Left renal cortex interstitium (tissue), 4 donors: Measurements from ENCODE around the gene C1orf122. TPM values are rescaled to one million over a fixed set of nuclear protein-coding genes. Genes with fewer than 3 reads are reported as not detected.
"Not testable (repeated sequence)": the region's sequence is repeated elsewhere in the genome, so short reads cannot be mapped to it uniquely, and the experiment has no call there.

ENCODE experiments used
- DNase-seq, 4 donors: peaks; one replicate each; pipeline ENCODE4 v3.0.0-alpha.2; 2013; ENCODE audit warnings: low read depth in 4 of 4, low spot score in 2 of 4, missing footprints in 1 of 4
- polyA plus RNA-seq, 4 donors: library from polyadenylated mRNA; unstranded; fragments of 120-200 nt; gene quantifications; one replicate each; pipeline ENCODE4 v1.2.1, GENCODE V29; 2013; ENCODE audit not compliant: insufficient read length in 4 of 4

C1orf122 gene
- 10 to 100 TPM; 21.7 to 45.5 (median 30.0) TPM for polyA plus RNA-seq

GRCh38 chr1:37807555-37808368 is at the start of gene C1orf122, which contains the start of gene YRDC:
Gene C1orf122 (plus strand): TSS chr1:37807790. CDS start chr1:37808405, 615 bp downstream.
Gene YRDC (minus strand): TSS chr1:37808208. CDS start chr1:37808180, 28 bp downstream.
- DNase-seq: peak; percentile 67 to 91 (median 84)

- no peak for DNase-seq
Observed at GRCh38 chr1:37759451-37759850, 48.1 kb upstream of the C1orf122 start.

DNA sequence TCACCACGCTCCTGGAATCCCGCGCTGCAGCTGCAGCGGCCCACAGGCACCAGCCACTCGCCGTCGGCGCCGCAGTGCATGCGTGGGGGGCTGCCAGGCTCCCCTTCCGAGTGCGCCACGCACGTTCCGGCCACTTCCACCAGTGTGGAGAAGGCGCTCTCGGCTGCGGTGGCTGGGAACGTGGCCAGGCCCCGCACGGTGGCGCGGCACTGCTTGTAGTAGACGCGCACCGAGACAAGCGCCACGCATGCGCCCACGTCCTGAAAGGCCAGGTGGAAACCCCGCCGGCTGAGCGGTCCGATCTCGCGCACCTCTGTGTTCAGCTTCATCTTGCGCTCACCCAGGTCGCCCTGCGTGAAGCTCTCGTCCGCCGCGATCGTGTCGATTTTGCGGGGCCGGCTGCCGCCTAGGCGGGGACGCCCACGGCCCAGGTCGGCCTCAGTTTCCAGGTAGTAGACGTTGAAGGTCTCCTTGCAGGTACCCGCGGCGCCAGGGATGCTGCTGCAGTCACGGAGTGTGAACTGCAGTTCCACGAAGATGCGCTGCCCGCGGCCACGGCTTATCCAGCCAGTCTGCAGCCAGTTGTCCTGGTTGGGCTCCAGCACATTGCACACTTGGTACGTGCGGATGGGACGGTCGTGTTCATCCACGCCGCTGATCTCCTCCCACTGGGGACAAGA is 46.0 kb upstream of the C1orf122 start:
- no peak for DNase-seq

DNA sequence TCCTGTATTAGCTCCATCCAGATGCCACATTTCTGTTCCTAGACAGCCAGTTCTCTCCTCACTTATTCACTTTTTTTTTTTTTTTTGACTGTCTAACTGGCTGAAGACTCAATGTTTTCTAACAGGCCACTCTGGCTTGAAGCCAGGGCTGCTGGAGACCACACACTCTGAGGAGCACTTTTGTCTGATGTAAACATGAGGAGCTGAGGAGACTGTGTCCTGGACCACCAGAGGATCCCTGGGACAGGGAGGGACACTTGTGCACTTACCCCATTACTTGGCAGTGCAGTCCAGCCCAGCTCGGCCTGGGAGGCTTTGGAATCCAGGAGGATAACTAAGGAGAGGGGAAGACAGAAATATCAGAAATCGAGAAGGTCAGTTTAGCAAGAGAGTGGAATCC is 45.1 kb upstream of the C1orf122 start:
- DNase-seq: no peak

DNA sequence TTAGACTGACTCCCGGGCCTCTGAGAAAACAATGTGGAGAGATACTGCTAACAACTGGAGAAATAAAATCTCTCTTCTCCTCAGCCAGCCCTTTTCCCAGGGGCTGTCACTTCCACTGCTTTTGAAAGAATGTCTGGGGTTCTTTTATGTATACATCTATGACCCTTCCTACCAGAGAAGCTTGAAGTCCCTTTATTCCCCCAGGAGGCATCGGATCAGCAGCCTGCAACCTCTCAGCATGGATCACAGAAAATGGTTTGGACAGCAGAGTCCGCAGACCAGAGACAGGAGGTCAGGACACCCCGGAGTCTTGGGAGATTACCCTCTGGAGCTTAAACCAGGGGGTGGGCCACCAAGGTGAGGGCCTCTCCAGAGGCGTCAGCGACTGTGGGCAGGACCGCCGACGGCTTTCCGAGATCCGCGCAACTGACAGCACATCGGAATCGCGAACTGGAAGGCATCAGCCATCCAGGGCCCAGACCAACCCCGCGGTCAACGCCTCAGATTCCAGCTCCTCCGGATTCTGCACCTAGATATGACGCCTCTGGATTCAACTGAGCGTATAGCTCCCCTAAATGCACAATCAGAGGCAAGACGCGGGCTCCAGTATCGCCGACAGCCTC is 43.7 kb upstream of the C1orf122 start:
- DNase-seq: no peak

DNA sequence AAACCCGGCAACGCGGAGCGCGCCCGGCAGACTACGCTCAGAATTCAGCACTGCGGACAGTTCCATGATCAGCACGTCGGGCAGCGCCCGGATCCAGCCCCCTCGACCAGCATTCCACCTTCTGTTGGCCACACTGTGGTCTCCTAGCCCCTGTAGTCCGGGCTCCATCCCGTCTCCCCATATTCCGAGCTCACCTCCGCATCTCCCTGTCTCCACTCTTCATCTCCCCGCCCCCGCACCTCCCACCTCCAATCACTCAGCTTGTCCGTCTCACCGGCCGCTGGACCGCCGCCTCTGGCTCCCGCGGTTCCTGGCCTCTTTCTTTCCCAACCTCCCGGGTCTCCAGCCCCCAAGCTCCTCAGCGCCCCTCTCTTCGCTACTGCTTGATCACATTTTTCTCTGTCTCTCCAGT is 43.2 kb upstream of the C1orf122 start:
- DNase-seq: peak; percentile 15 to 65 (median 52)

DNA sequence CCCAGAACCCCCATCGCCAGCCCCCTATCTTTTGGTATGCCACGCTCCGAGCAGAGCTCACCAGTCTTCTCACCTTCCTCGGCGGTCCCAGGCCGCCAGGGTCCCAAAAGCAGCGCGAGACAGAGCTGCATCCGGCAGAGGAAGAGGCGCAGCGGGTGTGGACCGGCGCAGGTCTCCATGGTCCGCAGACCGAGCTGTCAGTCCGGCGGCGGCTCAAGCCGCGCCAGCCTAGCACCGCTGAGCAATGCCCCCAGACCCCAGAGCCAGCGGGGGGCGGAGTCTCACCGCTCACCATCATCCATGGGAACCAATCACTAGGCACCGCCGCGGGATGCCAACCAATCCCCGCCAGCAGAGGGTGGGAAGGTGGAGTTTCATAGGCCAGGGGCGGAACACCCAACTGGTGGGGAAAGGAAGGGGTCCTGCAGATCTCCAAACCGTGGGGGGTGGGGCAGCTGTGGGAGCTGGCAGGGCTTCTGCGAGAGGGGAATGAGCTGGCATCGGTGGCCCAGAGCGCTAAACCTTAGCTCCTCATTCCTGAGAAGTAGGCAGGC is 42.6 kb upstream of the C1orf122 start, which contains the start of gene EPHA10:
Gene EPHA10 (minus strand): TSS at position 233 of the 554 bp plus-strand sequence. CDS start 54 bp downstream, at position 179.
- DNase-seq: no peak

GRCh38 chr1:37765916-37766664 is 41.5 kb upstream of the C1orf122 start:
- DNase-seq: no peak

- no peak for DNase-seq
Observed at GRCh38 chr1:37767488-37767887, 40.1 kb upstream of the C1orf122 start.

GRCh38 chr1:37771440-37771839 is 36.1 kb upstream of the C1orf122 start:
- not testable (repeated sequence) for DNase-seq

DNA sequence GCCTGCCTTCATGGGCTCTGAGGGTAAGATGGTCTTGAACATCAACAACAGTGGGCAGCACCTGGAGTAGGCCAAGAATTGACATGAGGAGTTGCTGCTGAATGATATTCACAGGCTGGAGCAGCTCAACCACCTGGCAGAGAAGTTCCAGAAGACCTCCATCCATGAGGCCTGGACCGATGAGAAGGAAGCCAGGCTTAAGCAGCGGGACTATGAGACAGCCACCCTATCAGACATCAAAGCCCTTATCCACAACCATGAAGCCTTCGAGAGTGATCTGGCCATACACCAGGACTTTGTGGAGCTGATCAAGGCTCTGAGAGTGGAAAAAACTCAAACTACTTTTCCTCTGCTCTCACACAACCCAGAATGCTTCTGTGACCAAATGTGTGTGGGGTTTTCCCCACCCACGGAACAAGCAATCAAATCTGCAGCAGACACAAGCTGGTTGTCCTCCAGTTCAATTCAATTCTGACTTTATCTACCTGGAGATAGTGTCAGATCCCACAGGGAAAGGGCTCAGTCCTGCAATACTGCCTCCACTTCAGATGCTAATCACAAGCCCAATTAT is 30.6 kb upstream of the C1orf122 start:
- DNase-seq: no peak

GRCh38 chr1:37778654-37779053 is 28.9 kb upstream of the C1orf122 start:
- DNase-seq: no peak

GRCh38 chr1:37782491-37782890 is 25.1 kb upstream of the C1orf122 start:
- DNase-seq: no peak

DNA sequence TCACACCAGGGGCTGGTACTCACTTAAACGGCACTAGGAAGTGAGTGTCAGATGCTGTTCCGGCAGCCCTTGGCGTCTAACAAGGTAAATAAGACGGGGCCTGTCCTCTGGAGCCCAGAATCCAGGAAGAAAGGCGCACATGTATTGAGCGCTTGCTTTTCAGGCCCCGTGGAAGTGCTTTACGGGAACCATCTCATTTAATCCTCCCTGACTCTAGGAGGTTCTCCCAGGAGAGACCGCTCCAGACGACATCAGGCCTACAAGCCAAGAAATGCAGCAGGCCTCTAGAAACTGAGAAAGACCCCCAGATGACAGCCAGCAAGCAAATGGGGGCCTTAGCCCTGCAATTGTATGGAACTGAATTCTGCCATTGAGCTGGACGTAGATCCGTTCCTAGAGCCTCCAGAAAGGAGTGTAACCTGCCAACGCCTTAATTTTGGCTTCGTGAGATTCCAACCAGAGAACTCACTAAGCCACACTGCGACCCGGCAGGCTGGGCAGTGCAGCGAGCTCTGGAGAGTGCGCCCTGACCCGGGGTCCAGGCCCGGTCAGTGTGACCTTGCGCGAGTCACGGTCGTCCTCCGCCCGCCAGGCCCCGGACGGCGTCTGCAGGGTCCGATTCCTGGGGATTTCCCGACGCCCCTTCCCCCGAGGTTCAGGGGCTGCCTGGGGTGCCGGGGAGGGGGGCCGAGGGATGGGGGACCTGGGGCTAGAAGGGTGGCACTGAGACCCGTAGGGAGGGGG is 14.5 kb upstream of the C1orf122 start:
- DNase-seq: no peak

- no peak for DNase-seq
Observed at GRCh38 chr1:37793773-37794371, 13.7 kb upstream of the C1orf122 start, which contains the start of gene MANEAL. Gene MANEAL (plus strand): TSS chr1:37793847. CDS start chr1:37794183, 336 bp downstream.

- no peak for DNase-seq
Observed at GRCh38 chr1:37794372-37795339, 12.9 kb upstream of the C1orf122 start.
